HCT116 (cell line): ENCODE data around the gene FHOD3. TPM values are rescaled to one million over a fixed set of nuclear protein-coding genes. Genes with fewer than 3 reads are reported as not detected.

Source experiments
- ATAC-seq: fragments of 200-7000 bp; cut with Tn5 transposase; 2 replicates; pipeline ENCODE4 v1.9.1; 2020; ENCODE audit warnings: mild to moderate bottlenecking, moderate library complexity
- BruUV-seq: library from RNA; stranded (reverse); fragments of 400-500 nt; replicated peaks from 2 replicates; lab custom pipeline; 2021; lab: Mats Ljungman, UMichigan
- CTCF ChIA-PET: fragments of 300-600 bp; sonication (Branson Sonifier 250); formaldehyde crosslinking; loops from one replicate; lab custom pipeline; 2021; ENCODE audit warnings: antibody characterized with exemption; lab: Charles Lee
- POLR2A ChIA-PET: fragments of 300-600, 350-600 bp; sonication (Branson Sonifier 250); formaldehyde crosslinking; loops from one replicate; lab custom pipeline; 2021; ENCODE audit warnings: antibody characterized with exemption; lab: Charles Lee
- RAD21 ChIA-PET, 2 experiments: fragments of 300-600 bp; sonication (Branson Sonifier 250); formaldehyde crosslinking; loops; one replicate each; lab custom pipeline; 2023; ENCODE audit warnings: low total read pairs in 2 of 2; ENCODE audit not compliant: uncharacterized antibody in 2 of 2, unreplicated experiment in 2 of 2, low non-redundant PET in 1 of 2; lab: Charles Lee
- DNase-seq: peaks from one replicate; pipeline ENCODE4 v3.0.0-alpha.2; 2010; ENCODE audit warnings: low read depth, low spot score
- H2AFZ ChIP-seq: fragments of 200-600 bp; shearing (Covaris generic), sonication (generic); 2 replicates; pipeline ENCODE4 v1.6.1; 2017; ENCODE audit warnings: low read depth, mixed run types, mixed read lengths, antibody characterized with exemption, low read length; ENCODE audit not compliant: poor library complexity, severe bottlenecking
- H3K27ac ChIP-seq: 2 replicates; pipeline ENCODE4 v1.5.1; 2012; ENCODE audit warnings: low read depth, low read length
- H3K27me3 ChIP-seq: fragments of 200-600 bp; sonication (generic); 2 replicates; pipeline ENCODE4 v1.6.1; 2016; ENCODE audit warnings: mixed run types, low read length, mixed read lengths; ENCODE audit not compliant: insufficient read depth
- H3K36me3 ChIP-seq, 2 experiments: fragments of 200-500 bp in 1 of 2; fragments of 200-600 bp in 1 of 2; sonication (Bioruptor generic) in 1 of 2; sonication (generic) in 1 of 2; 2 replicates each; pipeline versions ENCODE4 v1.5.1 to v1.6.1; 2014 to 2016; ENCODE audit warnings: low read length in 2 of 2, inconsistent platforms in 1 of 2, mixed read lengths in 1 of 2, mixed run types in 1 of 2; ENCODE audit not compliant: insufficient read depth in 2 of 2, control insufficient read depth in 1 of 2
- H3K4me1 ChIP-seq, 2 experiments: fragments of 200-600 bp in 1 of 2; sonication (generic) in 1 of 2; 2 replicates each; pipeline versions ENCODE4 v1.5.1 to v1.6.1; 2012 to 2017; ENCODE audit warnings: low read length in 2 of 2, inconsistent platforms in 1 of 2, mild to moderate bottlenecking in 1 of 2, mixed read lengths in 1 of 2, mixed run types in 1 of 2, moderate library complexity in 1 of 2; ENCODE audit not compliant: insufficient read depth in 2 of 2, control insufficient read depth in 1 of 2
- H3K4me2 ChIP-seq: fragments of 200-600 bp; sonication (generic); 2 replicates; pipeline ENCODE4 v1.6.1; 2017; ENCODE audit warnings: mixed run types, low read length, mixed read lengths
- H3K4me3 ChIP-seq, 2 experiments: fragments of 200-600 bp in 1 of 2; sonication (generic) in 1 of 2; replicated peaks in 1 of 2; 2 replicates each; pipeline ENCODE4 v1.5.1; 2011 to 2016; ENCODE audit warnings: low read length in 2 of 2, control low read depth in 1 of 2, low read depth in 1 of 2, mild to moderate bottlenecking in 1 of 2, mixed read lengths in 1 of 2, mixed run types in 1 of 2
- H3K79me2 ChIP-seq: fragments of 200-600 bp; sonication (generic); 2 replicates; pipeline ENCODE4 v1.6.1; 2017; ENCODE audit warnings: mild to moderate bottlenecking, mixed run types, low read length, moderate library complexity, mixed read lengths; ENCODE audit not compliant: insufficient read depth
- H3K9ac ChIP-seq: fragments of 200-600 bp; sonication (generic); 2 replicates; pipeline ENCODE4 v1.6.1; 2016; ENCODE audit warnings: low read length, mixed read lengths
- H3K9me2 ChIP-seq: fragments of 200-600 bp; sonication (generic), shearing (Covaris generic); 2 replicates; pipeline ENCODE4 v1.6.1; 2017; ENCODE audit warnings: mixed run types, mild to moderate bottlenecking, moderate library complexity; ENCODE audit not compliant: insufficient read depth
- H3K9me3 ChIP-seq, 2 experiments: fragments of 200-500 bp in 1 of 2; fragments of 200-600 bp in 1 of 2; sonication (Bioruptor generic) in 1 of 2; sonication (generic) in 1 of 2; 2 replicates each; pipeline ENCODE4 v1.6.1; 2014 to 2017; ENCODE audit warnings: low read length in 2 of 2, mixed read lengths in 2 of 2, inconsistent platforms in 1 of 2, low read depth in 1 of 2, mild to moderate bottlenecking in 1 of 2, mixed run types in 1 of 2, moderate library complexity in 1 of 2; ENCODE audit not compliant: control insufficient read depth in 1 of 2, insufficient read depth in 1 of 2
- H4K20me1 ChIP-seq: fragments of 200-600 bp; sonication (generic), shearing (Covaris generic); 2 replicates; pipeline ENCODE4 v1.6.1; 2017; ENCODE audit warnings: mixed run types, mild to moderate bottlenecking, moderate library complexity; ENCODE audit not compliant: insufficient read depth
- ATF3 ChIP-seq: IDR thresholded peaks from 2 replicates; pipeline ENCODE4 v1.6.1; 2012
- CBX3 ChIP-seq: IDR thresholded peaks from 2 replicates; pipeline ENCODE4 v1.6.1; 2012; ENCODE audit warnings: low read depth
- CEBPB ChIP-seq: IDR thresholded peaks from 2 replicates; pipeline ENCODE4 v1.6.1; 2012; ENCODE audit warnings: low read depth
- CTCF ChIP-seq, 3 experiments: fragments of 200-600 bp in 1 of 3; sonication (generic) in 1 of 3; IDR thresholded peaks in 2 of 3; conservative IDR thresholded peaks in 1 of 3; 2 replicates each; pipeline ENCODE4 v1.5.1; 2012 to 2017; ENCODE audit warnings: low read depth in 2 of 3, low read length in 2 of 3, antibody characterized with exemption in 1 of 3, borderline replicate concordance in 1 of 3, control low read depth in 1 of 3, mild to moderate bottlenecking in 1 of 3, mixed read lengths in 1 of 3, mixed run types in 1 of 3, moderate library complexity in 1 of 3; ENCODE audit not compliant: insufficient read depth in 1 of 3
- EZH2 ChIP-seq: fragments of 200-600 bp; sonication (generic); IDR thresholded peaks from 2 replicates; pipeline ENCODE4 v1.6.1; 2017; ENCODE audit warnings: antibody characterized with exemption, mixed run types
- FOSL1 ChIP-seq: IDR thresholded peaks from 2 replicates; pipeline ENCODE4 v1.6.1; 2012; ENCODE audit warnings: low read depth
- MAX ChIP-seq: IDR thresholded peaks from 2 replicates; pipeline ENCODE4 v1.6.1; 2012
- POLR2A ChIP-seq: IDR thresholded peaks from 2 replicates; pipeline ENCODE4 v1.7.0; 2011; ENCODE audit warnings: borderline replicate concordance; ENCODE audit not compliant: insufficient read depth, insufficient read length; ENCODE audit errors: extremely low read depth
- POLR2AphosphoS5 ChIP-seq: IDR thresholded peaks from 2 replicates; pipeline ENCODE4 v1.6.1; 2011; ENCODE audit warnings: mild to moderate bottlenecking, low read depth, low read length, moderate library complexity
- SIN3A ChIP-seq: IDR thresholded peaks from 2 replicates; pipeline ENCODE4 v1.6.1; 2012; ENCODE audit warnings: low read depth
- SP1 ChIP-seq: IDR thresholded peaks from 2 replicates; pipeline ENCODE4 v1.6.1; 2012; ENCODE audit warnings: low read depth
- SRF ChIP-seq: IDR thresholded peaks from 2 replicates; pipeline ENCODE4 v1.6.1; 2012; ENCODE audit warnings: low read depth
- TCF7L2 ChIP-seq: IDR thresholded peaks from 2 replicates; pipeline ENCODE4 v1.7.0; 2011; ENCODE audit warnings: borderline replicate concordance, inconsistent platforms; ENCODE audit not compliant: insufficient read depth, insufficient read length; ENCODE audit errors: extremely low read depth
- YY1 ChIP-seq: IDR thresholded peaks from 2 replicates; pipeline ENCODE4 v1.6.1; 2011; ENCODE audit warnings: low read length, low read depth, moderate library complexity, mild to moderate bottlenecking; ENCODE audit not compliant: insufficient replicate concordance; ENCODE audit errors: extremely low read depth
- ZFX ChIP-seq: fragments of 450-650 bp; IDR thresholded peaks from 2 replicates; pipeline ENCODE4 v1.6.1; 2017
- ZNF274 ChIP-seq: fragments of 200-500 bp; sonication (Bioruptor generic); IDR thresholded peaks from 2 replicates; pipeline ENCODE4 v1.6.1; 2014; ENCODE audit warnings: mild to moderate bottlenecking, low read depth, low read length, inconsistent platforms
- intact Hi-C: fragments of 100-400 bp; cut with micrococcal nuclease; formaldehyde crosslinking; loops from 2 replicates; pipeline ENCODE4 v1.10.0; 2022
- total RNA-seq: library from RNA; stranded (reverse); gene quantifications from one replicate; pipeline ENCODE4 v1.2.1, GENCODE V29; 2021; ENCODE audit not compliant: unreplicated experiment
- TF ChIP-seq, protein P1 (sequence below): IDR thresholded peaks from 2 replicates; pipeline ENCODE4 v1.6.1; 2011; ENCODE audit warnings: mild to moderate bottlenecking, low read length, moderate library complexity; ENCODE audit not compliant: insufficient replicate concordance; ENCODE audit errors: extremely low read depth

Gene FHOD3
- total RNA-seq, 1 experiment from 2014 or later: 4.0 TPM

- no peak for TF ChIP-seq MAX
- TF ChIP-seq POLR2A: no peak
- TF ChIP-seq ZFX: no peak
- TF ChIP-seq TCF7L2: no peak
- no peak for TF ChIP-seq FOSL1
- TF ChIP-seq CEBPB: no peak
- TF ChIP-seq CTCF (IDR thresholded peaks at IDR 0.05 in 2 of 3, conservative IDR thresholded peaks at IDR 0.05 in 1 of 3; ENCODE audit: borderline replicate concordance in 1 of 3, insufficient read depth in 1 of 3, low read depth in 2 of 3, low read length in 2 of 3): no peak
- no peak for TF ChIP-seq SP1
- TF ChIP-seq, all 23 proteins: peak for 0
These were observed 131.0 kb downstream of the FHOD3 start (continued) for GRCh38 chr18:36428431-36429029.

DNA sequence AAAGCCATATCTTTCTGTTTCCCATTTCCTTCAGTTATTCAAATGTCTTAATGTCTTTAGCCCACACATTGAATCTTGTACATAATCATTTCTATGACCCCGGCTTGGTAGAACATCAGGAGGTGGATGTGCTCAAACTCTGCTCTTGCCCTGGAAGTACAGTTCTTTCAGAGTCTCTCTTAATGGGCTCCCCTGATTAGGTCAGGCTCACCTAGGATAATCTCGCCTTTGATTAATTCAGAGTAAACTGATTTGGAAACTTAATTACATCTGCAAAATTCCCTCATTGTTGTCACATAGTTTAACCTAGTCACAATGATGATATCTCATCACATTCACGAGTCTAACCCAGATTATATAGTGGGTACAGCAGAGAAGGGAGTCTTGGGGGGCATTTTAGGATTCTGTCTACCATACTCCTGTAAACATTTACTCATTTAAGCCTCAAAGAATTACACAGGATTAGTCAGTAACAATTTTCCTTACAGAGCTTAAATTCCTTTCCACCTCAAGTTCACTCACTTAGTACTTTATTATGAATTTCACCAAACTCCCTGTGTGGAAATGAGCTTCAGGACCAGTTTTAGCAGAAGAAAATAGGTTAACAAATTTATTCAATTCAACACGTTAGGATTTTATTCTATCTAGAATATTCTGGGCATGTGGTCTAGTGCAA, 135.5 kb downstream of the FHOD3 start:
- POLR2A ChIA-PET: no interaction called here
- H3K9ac ChIP-seq: no peak overlapping the region
- TF ChIP-seq EZH2 (no peak), ATF3 (no peak), YY1 (no peak), POLR2AphosphoS5 (no peak), CBX3 (no peak), SRF (no peak), TCF7L2 (no peak), ZNF274 (no peak), SIN3A (no peak)
- TF ChIP-seq, protein P1, sequence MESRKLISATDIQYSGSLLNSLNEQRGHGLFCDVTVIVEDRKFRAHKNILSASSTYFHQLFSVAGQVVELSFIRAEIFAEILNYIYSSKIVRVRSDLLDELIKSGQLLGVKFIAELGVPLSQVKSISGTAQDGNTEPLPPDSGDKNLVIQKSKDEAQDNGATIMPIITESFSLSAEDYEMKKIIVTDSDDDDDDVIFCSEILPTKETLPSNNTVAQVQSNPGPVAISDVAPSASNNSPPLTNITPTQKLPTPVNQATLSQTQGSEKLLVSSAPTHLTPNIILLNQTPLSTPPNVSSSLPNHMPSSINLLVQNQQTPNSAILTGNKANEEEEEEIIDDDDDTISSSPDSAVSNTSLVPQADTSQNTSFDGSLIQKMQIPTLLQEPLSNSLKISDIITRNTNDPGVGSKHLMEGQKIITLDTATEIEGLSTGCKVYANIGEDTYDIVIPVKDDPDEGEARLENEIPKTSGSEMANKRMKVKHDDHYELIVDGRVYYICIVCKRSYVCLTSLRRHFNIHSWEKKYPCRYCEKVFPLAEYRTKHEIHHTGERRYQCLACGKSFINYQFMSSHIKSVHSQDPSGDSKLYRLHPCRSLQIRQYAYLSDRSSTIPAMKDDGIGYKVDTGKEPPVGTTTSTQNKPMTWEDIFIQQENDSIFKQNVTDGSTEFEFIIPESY: no peak
- CTCF ChIA-PET: no interaction called here
- BruUV-seq: no TSS peak
- no peaks in the 10 kb centered on the region for H3K4me1 ChIP-seq
- RAD21 ChIA-PET: no interaction called here
- no peak for ATAC-seq
- intact Hi-C loops: no loop called here
- H2AFZ ChIP-seq: no peak overlapping the region
- H3K27me3 ChIP-seq: no peaks in the 10 kb centered on the region
- H3K36me3 ChIP-seq: no peaks in the 10 kb centered on the region
- DNase-seq: no peak
- H3K79me2 ChIP-seq: no peaks in the 10 kb centered on the region
- no peak overlapping the region for H3K4me2 ChIP-seq
- H4K20me1 ChIP-seq: no peaks in the 10 kb centered on the region
- H3K4me3 ChIP-seq: no peak overlapping the region
- H3K27ac ChIP-seq: no peak overlapping the region
- H3K9me3 ChIP-seq: no peaks in the 10 kb centered on the region
- no peaks in the 10 kb centered on the region for H3K9me2 ChIP-seq
